GM18517 (cell line): ENCODE results near the gene ARFGAP2.
"Not testable (repeated sequence)": the region's sequence is repeated elsewhere in the genome, so short reads cannot be mapped to it uniquely, and the experiment has no call there.

Experiments
- ATAC-seq: cut with Tn5 transposase; IDR thresholded peaks from one replicate; pipeline ENCODE4 v1.9.1; 2021; ENCODE audit warnings: mild to moderate bottlenecking, moderate library complexity; ENCODE audit not compliant: unreplicated experiment

Gene ARFGAP2

DNA sequence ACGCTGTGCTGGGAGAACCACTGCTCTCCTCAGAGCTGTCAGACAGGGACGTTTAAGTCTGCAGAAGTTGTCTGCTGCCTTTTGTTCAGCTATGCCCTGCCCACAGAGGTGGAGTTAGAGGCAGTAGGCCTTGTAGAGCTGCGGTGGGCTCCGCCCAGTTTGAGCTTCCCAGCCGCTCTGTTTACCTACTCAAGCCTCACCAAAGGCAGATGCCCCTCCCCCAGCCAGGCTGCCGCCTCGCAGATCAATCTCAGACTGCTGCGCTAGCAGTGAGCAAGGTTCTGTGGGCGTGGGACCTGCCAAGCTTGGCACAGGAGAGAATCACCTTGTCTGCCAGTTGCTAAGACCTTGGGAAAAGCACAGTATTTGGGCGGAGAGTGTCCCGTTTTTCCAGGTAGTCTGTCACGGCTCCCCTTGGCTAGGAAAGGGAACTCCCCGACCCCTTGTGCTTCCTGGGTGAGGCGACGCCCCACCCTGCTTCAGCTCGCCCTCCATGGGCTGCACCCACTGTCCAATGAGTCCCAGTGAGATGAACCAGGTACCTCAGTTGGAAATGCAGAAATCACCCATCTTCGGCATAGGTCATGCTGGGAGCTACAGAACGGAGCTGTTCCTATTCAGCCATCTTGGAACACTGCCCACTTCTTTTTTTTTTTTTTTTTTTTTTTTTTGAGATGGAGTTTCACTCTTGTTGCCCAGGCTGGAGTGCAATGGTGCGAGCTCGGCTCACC, 57.6 kb downstream of the ARFGAP2 start:
- not testable (repeated sequence) for ATAC-seq
